Right lobe of liver (tissue), 4 donors: ENCODE measurements around the gene EN1.

Experiments used
- POLR2A ChIP-seq: fragments of 450-650 bp; IDR thresholded peaks from one replicate; pipeline ENCODE4 v1.6.1; 2017; ENCODE audit warnings: antibody characterized with exemption, mild to moderate bottlenecking
- TF ChIP-seq, protein P1 (sequence below), 4 donors: fragments of 200-600 bp in 3 of 4; fragments of 450-650 bp in 1 of 4; IDR thresholded peaks; one replicate each; pipeline versions ENCODE4 v1.5.1 to v1.8.0; 2016 to 2022; ENCODE audit warnings: antibody characterized with exemption in 4 of 4, mild to moderate bottlenecking in 2 of 4
- donor health status: DM: no; HTN: no; CAD: no.
- donor health status: DM: no; HTN: no; CAD: no.
- donor health status: DM: no; HTN: yes; CAD: no.

DNA sequence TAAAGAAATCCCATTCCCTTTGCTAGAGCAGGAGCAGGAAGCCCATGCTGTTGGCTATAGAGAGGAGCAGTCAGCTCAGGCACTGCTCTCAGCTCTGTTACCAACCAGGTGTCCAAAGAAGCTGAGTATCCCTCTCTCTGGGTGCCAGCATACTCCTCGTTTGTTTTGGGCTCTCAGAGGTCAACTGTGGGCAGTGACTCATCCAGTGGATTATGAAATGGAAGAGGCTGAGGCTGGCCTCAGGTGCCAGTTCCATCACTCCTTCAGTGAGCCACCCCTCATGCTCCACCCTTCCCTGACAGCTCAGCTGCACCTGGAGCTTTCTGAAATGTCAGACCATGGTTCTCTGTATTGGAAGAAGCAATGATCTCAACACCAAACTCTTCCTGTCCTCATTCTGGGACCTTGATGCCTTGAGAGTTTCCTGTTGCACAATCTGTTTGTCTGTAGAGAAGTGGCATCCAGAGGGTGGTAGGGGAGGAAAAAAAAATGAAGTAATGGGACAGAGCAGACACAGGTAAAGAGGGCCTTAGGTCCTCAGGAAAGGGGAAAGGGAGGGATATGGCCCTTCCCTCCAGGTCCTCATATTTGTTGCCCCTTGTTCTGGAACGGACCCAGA is 31.2 kb upstream of the EN1 start:
- TF ChIP-seq, protein P1, sequence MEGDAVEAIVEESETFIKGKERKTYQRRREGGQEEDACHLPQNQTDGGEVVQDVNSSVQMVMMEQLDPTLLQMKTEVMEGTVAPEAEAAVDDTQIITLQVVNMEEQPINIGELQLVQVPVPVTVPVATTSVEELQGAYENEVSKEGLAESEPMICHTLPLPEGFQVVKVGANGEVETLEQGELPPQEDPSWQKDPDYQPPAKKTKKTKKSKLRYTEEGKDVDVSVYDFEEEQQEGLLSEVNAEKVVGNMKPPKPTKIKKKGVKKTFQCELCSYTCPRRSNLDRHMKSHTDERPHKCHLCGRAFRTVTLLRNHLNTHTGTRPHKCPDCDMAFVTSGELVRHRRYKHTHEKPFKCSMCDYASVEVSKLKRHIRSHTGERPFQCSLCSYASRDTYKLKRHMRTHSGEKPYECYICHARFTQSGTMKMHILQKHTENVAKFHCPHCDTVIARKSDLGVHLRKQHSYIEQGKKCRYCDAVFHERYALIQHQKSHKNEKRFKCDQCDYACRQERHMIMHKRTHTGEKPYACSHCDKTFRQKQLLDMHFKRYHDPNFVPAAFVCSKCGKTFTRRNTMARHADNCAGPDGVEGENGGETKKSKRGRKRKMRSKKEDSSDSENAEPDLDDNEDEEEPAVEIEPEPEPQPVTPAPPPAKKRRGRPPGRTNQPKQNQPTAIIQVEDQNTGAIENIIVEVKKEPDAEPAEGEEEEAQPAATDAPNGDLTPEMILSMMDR (IDR thresholded peaks at IDR 0.05), result no peak
- TF ChIP-seq POLR2A, result no peak
